Renal cortex interstitium (tissue), 11 donors: ENCODE results near the gene NARS2. TPM values are rescaled to one million over a fixed set of nuclear protein-coding genes. Genes with fewer than 3 reads are reported as not detected.

Experiments
- DNase-seq, 11 donors: peaks; one replicate each; pipeline ENCODE4 v3.0.0-alpha.2; 2013; ENCODE audit warnings: low read depth in 9 of 11, low spot score in 4 of 11; ENCODE audit errors: extremely low read depth in 1 of 11
- polyA plus RNA-seq, 3 donors: library from polyadenylated mRNA; unstranded; fragments of 120-200 nt; gene quantifications; one replicate each; pipeline ENCODE4 v1.2.1, GENCODE V29; 2013; ENCODE audit not compliant: insufficient read length in 3 of 3

Gene NARS2
- polyA plus RNA-seq, 3 donors: 41.6 to 47.0 (median 44.6) TPM

- DNase-seq: no peak
Observed at GRCh38 chr11:78405805-78406204, 168.9 kb downstream of the NARS2 start.

DNA sequence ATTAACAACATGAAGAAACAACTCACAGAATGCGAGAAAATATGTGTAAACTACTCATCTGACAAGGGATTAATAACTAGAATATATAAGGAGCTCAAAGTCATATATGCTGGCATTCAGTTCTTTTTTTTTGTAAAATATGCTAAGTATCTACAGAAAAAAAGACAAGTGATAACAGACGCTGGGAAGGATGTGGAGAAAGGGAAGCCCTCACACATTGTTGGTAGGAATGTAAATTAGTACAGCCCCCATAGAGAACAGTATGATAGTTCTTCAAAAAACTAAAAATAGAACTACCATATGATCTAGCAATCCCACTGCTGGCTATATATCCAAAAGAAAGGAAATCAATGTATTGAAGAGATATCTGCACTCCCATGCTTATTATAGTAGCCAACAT, 170.9 kb downstream of the NARS2 start:
- DNase-seq: no peak

DNA sequence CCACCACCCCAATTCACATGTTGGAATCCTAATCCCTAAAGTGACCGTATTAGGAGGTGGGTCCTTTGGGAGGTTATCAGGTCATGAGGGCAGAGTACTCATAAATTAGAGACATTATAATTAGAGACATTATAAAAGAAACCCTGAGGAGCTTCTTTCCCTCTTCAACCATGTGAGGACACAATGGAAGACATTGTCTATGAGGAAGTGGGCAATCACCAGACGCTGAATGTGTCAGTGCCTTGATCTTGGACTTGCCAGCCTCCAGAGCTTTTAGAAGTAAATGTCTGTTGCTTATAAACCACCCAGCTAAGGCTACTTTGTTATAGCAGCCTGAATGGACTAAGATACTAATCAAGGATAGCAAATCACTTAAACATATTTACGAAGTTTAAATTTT, 171.8 kb downstream of the NARS2 start:
- no peak for DNase-seq

DNA sequence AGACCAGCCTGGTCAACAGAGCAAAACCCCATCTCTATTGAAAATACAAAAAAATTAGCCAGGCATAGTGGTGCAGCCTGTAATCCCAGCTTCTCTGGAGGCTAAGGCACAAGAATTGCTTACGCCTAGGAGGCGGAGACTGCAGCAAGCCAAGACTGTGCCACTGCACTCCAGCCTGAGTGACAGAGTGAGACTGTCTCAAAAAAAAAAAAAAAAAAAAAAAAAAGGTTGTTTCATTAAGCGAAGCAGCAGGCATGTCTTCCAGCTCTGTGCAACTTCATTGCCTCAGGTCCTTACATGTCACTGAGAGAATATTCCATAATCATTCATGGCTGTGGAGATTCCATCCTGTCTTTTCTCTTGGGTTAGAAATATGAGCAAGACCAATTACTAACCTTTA, 174.0 kb downstream of the NARS2 start:
- DNase-seq: no peak

DNA sequence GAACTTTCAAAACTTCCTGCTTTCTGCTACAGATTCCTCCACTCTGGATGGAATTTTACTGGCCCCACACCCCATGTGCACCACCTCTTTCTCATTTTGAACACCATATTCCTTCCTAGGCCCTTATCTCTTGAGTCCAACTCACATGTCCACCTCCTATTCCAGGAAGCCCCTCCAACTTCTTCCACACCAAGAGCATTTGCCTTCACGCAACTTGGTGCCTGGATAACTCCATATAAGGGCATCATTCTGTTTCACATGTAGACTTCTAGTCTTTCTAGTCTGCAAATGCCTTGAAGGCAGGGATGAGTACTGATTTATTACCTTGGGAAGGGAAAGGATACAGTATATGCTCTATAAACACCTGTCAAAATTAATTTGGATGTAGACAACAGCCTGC, 174.5 kb downstream of the NARS2 start:
- no peak for DNase-seq

- no peak for DNase-seq
Observed at GRCh38 chr11:78399136-78399535, 175.5 kb downstream of the NARS2 start.

- no peak for DNase-seq
Observed at GRCh38 chr11:78398715-78399114, 175.9 kb downstream of the NARS2 start.

- no peak for DNase-seq
Observed at GRCh38 chr11:78397398-78397797, 177.3 kb downstream of the NARS2 start.

GRCh38 chr11:78395597-78395996, 179.1 kb downstream of the NARS2 start:
- DNase-seq: no peak

GRCh38 chr11:78392854-78393253, 181.8 kb downstream of the NARS2 start:
- peak in 2 of 11 donors; percentile 9 to 26 for DNase-seq

DNA sequence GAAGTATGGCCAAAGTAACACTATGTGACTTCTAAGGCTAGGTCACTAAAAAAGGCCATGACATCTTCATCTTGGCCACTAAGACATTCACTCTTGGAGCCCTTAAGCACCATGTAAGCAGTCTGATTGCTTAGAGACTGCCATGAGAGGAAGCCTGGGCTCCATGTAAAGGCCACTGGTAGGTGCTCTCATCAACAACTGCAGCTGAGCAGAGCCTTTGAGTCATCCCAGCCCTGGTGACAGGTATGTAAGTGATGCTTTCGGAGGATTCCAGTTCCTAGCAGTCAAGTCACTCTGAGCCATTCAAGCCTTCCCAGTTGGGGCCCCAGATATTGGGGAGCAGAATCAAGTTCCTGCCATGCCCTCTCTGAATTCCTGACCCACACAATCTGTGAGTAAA, 183.2 kb downstream of the NARS2 start:
- no peak for DNase-seq

- no peak for DNase-seq
Observed at GRCh38 chr11:78390809-78391208, 183.9 kb downstream of the NARS2 start.

DNA sequence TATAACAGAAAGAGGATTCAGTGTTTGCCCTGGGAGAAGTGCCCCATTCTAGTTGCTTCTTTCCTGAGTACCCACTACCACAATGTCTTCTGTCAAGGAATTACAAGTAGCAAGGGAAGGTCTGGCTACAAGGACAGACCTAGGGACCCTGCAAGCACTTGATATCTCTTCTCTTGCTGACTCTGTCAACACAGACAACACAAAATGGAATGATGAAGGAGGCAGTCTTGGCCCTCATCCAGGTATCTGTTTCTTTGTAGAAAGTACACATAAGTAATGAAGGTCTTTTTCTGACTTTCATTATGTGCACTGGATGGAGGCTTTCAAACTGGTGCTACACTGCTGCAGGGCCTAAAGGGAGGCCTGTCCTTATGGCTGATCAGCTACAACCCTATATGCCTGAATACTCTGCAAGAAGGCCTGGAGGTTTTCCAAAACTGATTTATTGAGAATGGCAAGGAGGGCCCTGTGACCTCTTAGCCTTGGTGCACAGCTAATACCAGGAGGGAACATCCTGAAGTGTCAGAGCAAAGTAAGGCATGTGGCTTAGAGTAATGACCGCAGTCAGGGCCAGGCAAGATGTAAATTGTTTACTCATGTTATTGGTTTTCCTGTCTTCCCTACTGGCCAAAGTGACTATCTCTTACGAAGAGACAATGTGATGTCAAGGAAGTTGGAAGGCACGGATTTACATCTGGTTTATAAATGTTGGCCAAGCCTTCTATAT, 188.3 kb downstream of the NARS2 start:
- DNase-seq: no peak

Other genes with a start within 250 kb of the NARS2 start
- gene GAB2, start 157.0 kb downstream of the NARS2 start, polyA plus RNA-seq: 10 to 100 TPM; 16.3 to 18.9 (median 18.8) TPM